SK-MEL-5 (cell line): Measurements from ENCODE around the gene RCBTB2. TPM values are rescaled to one million over a fixed set of nuclear protein-coding genes. Genes with fewer than 3 reads are reported as not detected.

Experiments
- DNase-seq: peaks from one replicate; pipeline ENCODE4 v3.0.0-alpha.2; 2016; ENCODE audit warnings: low read depth, low spot score
- in situ Hi-C: cut with HindIII; loops from 2 replicates; pipeline ENCODE4 v1.10.0; 2016; ENCODE audit warnings: low sequenced_read_pairs, high pct_unique_total_duplicates, low pct_unique_long_range_greater_than_20kb
- total RNA-seq: library from RNA; depleted of rRNA; stranded (reverse); fragments of >200 nt; shearing (Covaris generic); gene quantifications from 2 replicates; pipeline ENCODE4 v1.2.3, GENCODE V29; 2014

The RCBTB2 gene
- total RNA-seq, 1 experiment from 2014 or later, result 4.8 TPM

GRCh38 chr13:48568370-48569103 lies 35.7 kb upstream of the RCBTB2 start:
- in situ Hi-C loops, result loop anchor here (25.0 kb wide), 1 partner anchor 456 kb away; no protein-coding TSS in a partner anchor
- no peak for DNase-seq

GRCh38 chr13:48567515-48568369 lies 34.9 kb upstream of the RCBTB2 start:
- DNase-seq, result peak; percentile 29
- in situ Hi-C loops, result loop anchor here (25.0 kb wide), 1 partner anchor 455 kb away; no protein-coding TSS in a partner anchor

GRCh38 chr13:48564056-48564455 lies 31.2 kb upstream of the RCBTB2 start:
- peak; percentile 56 for DNase-seq
- in situ Hi-C loops, result loop anchor here (25.0 kb wide), 1 partner anchor 452 kb away; no protein-coding TSS in a partner anchor

- in situ Hi-C loops, result loop anchor here (25.0 kb wide), 1 partner anchor 451 kb away; no protein-coding TSS in a partner anchor
- no peak for DNase-seq
Measured at GRCh38 chr13:48563626-48564025, 30.7 kb upstream of the RCBTB2 start.

GRCh38 chr13:48562296-48563066 lies 29.6 kb upstream of the RCBTB2 start:
- no peak for DNase-seq
- in situ Hi-C loops, result loop anchor here (25.0 kb wide), 1 partner anchor 450 kb away; no protein-coding TSS in a partner anchor

GRCh38 chr13:48561466-48562235 lies 28.8 kb upstream of the RCBTB2 start:
- in situ Hi-C loops, result loop anchor here (25.0 kb wide), 1 partner anchor 449 kb away; no protein-coding TSS in a partner anchor
- DNase-seq, result no peak

GRCh38 chr13:48560657-48561337 lies 27.9 kb upstream of the RCBTB2 start:
- in situ Hi-C loops, result loop anchor here (25.0 kb wide), 1 partner anchor 448 kb away; no protein-coding TSS in a partner anchor

GRCh38 chr13:48559638-48560320 lies 26.9 kb upstream of the RCBTB2 start:
- DNase-seq, result no peak
- in situ Hi-C loops, result loop anchor here (25.0 kb wide), 1 partner anchor 447 kb away; no protein-coding TSS in a partner anchor

More at GRCh38 chr13:48560657-48561337, 27.9 kb upstream of the RCBTB2 start:
- no peak for DNase-seq

- DNase-seq, result no peak
- in situ Hi-C loops, result loop anchor here (25.0 kb wide), 1 partner anchor 445 kb away; no protein-coding TSS in a partner anchor
Measured at GRCh38 chr13:48556817-48557216, 23.9 kb upstream of the RCBTB2 start.

GRCh38 chr13:48555441-48555840 lies 22.6 kb upstream of the RCBTB2 start:
- in situ Hi-C loops, result loop anchor here (25.0 kb wide), 1 partner anchor 443 kb away; no protein-coding TSS in a partner anchor
- DNase-seq, result no peak

GRCh38 chr13:48551329-48551728 lies 18.4 kb upstream of the RCBTB2 start:
- DNase-seq, result no peak
- in situ Hi-C loops, result loop anchor here (25.0 kb wide), 1 partner anchor 439 kb away; no protein-coding TSS in a partner anchor

- no peak for DNase-seq
- in situ Hi-C loops, result loop anchor here (25.0 kb wide), 1 partner anchor 437 kb away; no protein-coding TSS in a partner anchor
Measured at GRCh38 chr13:48549658-48550057, 16.8 kb upstream of the RCBTB2 start.

- in situ Hi-C loops, result no loop called here
- no peak for DNase-seq
Measured at GRCh38 chr13:48547663-48548092, 14.8 kb upstream of the RCBTB2 start.

- in situ Hi-C loops, result no loop called here
- no peak for DNase-seq
Measured at GRCh38 chr13:48545608-48546007, 12.7 kb upstream of the RCBTB2 start.

- DNase-seq, result peak; percentile 93
- in situ Hi-C loops, result no loop called here
Measured at GRCh38 chr13:48542581-48543341, 9.9 kb upstream of the RCBTB2 start.
